ENCODE data around the gene ARX.

ARX gene

GRCh38 chrX:24999511-24999910, 16.3 kb downstream of the ARX start:
- no peak for DNase-seq

GRCh38 chrX:24996096-24996709, 19.6 kb downstream of the ARX start:
- DNase-seq: no peak

- DNase-seq: no peak
These were observed 21.9 kb downstream of the ARX start for GRCh38 chrX:24993879-24994278.

GRCh38 chrX:24990535-24990934, 25.2 kb downstream of the ARX start:
- DNase-seq: no peak

- DNase-seq: no peak
These were observed 27.5 kb downstream of the ARX start for GRCh38 chrX:24988314-24988713.

DNA sequence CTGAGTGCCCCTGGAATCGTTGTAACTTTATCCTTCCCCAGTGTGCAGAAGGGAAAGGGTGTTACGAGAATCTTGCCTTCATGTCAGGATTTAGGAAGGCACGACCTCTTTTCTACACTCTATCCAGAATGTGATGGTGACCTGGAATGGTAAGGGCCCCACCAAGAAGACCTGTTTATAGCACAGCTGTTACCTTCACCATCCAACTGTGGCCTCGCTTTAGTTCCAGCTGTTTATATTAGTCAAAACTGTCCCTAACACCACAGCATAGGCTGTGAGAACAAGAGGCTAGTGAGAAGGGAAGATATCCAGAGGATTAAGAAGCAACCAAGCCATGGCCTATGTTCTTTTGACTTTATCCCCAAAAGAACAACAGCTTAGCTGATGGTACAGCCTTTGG, 28.0 kb downstream of the ARX start:
- DNase-seq: no peak

DNA sequence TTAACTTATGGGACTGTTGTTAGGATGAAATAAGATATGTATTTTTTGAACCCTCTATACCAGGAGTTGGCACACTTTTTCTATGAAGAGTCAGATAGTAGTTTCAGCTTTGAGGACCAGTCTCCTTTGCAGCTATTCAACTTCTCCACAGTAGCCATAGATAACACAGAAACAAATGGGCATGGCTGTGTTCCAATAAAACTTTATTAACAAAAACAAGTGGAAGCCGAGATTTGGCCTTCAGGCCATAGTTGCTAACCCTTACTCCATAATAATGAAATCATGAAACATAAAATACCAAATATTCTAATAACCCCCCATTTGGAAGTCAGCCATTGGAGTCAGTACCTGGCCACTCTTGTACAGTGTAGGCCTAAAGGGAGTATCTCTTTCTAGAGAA, 30.6 kb downstream of the ARX start:
- DNase-seq: no peak

- DNase-seq: no peak
These were observed 31.8 kb downstream of the ARX start for GRCh38 chrX:24983931-24984330.

DNA sequence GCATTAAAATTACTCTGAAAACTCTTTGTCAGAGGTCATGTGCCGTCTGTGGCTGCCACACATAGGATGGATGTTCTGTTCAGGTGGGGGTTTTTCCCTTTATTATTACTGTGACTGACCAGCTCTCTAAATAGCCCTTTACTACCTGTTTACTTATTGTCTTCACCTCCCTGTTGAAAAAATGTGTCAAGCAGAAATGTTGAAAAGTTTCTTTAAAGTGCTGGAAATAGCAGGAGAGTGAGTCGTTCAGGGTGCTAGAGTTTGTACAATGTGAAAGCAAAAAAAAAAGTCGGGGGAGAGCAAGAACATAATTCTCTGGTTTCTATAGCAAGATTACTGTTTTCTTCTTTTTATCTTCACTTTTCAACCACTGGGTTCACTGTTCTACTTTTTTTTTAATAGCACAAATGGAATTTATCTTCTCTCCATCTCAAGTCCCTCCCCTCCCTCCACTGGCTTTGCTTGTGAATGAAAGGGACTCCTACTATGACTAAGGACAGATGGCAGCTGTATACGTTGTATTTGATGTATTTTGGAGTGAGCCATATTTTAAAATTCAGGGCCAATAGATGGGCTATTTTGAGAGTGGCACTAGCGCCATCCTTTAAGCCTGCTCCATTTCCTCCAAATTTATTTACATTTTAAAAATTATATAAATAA, 33.3 kb downstream of the ARX start:
- peak in 1 of 5 experiments; percentile 56 for DNase-seq

GRCh38 chrX:24981030-24981429, 34.7 kb downstream of the ARX start:
- no peak for DNase-seq

DNA sequence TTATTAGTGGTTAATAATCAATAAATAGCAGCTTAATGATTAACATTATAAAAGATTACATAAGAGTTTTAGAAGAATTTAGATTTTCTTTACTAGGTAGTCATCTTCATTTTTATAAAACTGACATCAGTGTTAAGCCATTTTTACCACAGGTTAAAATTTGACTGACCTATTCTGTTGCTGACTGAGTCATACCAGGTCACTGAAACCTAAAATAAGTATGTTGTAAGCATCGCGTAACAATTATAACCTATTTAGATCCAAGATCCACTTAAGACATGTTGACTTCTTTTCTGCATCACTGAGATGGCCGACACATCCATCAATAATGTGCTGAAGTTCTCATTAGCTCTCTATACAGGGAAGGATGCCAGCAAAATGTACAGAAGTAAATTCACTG, 36.7 kb downstream of the ARX start:
- DNase-seq: no peak

- no peak for DNase-seq
These were observed 46.0 kb downstream of the ARX start for GRCh38 chrX:24969812-24970211.

DNA sequence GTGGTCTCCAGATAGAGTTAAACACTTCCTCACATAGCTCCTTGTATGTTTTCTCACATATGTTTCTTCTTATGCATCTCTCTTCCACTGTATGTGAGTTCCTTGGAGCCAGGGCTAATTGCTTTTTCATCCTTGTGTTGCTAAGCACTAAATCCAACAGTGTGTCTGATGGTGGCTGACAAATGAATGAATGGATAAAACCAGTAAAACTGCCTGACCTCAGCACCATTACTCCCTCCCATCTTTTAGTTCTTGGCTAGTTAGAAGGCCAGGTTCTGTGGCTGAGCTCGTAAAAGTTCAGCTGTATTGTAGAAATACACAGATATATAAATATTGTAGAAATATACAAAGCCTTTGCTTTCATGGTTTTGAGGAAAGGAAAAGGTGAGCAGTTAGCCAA, 50.4 kb downstream of the ARX start:
- no peak for DNase-seq

- DNase-seq: no peak
These were observed 51.9 kb downstream of the ARX start for GRCh38 chrX:24963823-24964222.

DNA sequence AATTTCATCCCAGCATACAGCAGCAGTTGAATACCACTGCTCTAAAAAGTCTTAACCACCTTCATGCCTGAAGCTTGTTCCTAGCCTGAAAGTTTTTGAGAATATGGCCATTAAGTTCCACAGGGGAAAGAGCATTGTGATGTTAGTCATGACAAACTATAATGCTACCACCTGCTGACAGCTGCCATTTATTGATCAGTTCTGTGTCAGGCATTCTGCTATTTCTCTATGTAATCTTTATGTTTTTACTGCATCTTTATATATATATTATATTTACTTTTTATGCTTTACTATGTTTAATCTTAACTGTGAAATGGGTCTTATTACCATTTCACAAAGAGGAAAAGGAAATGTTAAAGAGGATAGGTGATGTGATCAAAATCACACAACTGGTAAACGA, 54.0 kb downstream of the ARX start:
- DNase-seq: no peak

DNA sequence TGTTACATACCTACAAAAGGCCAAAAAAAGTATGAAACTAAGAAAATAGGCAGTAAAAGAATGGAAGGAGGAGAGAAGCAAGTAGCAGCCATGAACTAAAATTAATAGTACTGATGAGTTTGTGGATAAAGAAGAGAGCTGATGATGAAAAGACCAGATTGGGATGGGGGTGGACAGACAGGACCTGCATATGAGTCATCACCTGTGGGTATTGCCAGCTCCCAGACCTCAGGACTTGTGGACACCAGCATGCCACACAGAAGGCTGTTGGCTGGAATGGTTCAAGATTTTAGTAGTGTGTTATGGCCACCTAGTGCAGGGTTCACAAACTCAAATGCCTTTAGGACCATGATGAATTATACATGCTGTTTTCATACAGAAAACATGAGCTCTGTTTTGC, 58.9 kb downstream of the ARX start:
- DNase-seq: no peak

DNA sequence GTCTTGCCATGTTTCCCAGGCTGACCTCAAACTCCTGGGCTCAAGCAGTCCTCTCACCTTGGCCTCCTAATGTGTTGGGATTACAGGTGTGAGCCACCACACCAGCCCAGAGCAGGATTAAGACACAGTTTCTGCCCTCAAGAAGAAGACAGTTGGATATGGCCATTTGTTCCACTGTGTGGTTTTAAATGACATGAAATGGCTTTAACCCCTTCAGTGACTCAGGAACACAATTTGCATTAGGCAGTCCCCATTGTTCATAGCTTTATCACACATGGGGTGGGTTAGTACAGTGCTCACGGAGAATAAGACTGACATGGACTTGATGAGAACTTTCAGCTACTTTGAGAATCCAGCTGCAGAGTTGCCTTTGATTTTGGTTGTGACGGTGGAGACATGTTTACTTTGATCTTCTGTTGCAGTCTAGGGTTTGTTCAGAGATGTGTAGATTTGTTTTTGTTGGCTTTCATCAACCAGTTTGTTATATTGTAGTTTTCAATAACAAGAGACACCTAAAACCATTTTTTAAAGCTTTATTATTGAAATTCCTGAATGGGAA, 60.3 kb downstream of the ARX start:
- DNase-seq: no peak

DNA sequence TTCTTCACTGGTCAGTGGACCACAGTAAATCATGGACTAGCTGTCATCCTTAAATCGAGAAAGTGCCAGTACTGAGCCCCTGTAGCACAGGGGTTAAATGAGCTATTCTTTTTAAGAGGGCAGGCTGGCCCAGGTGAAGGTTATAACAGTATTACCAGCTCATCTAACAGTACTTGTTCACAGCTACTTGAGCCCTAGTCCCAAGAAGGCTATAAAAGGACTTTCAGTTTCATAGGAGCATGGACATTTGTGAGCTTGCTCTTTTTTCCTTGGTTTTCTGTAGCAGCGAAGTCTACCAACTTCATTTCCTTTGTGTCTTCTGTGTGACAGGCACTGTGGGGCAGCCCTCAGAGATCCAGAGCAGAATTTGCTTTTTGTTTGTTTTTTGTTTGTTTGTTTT, 61.0 kb downstream of the ARX start:
- no peak for DNase-seq
